GM12878 (cell line): Measurements from ENCODE around the gene IFI6. TPM values are rescaled to one million over a fixed set of nuclear protein-coding genes. Genes with fewer than 3 reads are reported as not detected.

ENCODE experiments used
- ASH2L ChIP-seq: fragments of 300-600, 200-600 bp; sonication (generic); IDR thresholded peaks from 2 replicates; pipeline ENCODE4 v1.6.1; 2017; ENCODE audit warnings: low read depth, mild to moderate bottlenecking, borderline replicate concordance
- BRCA1 ChIP-seq: IDR thresholded peaks from 2 replicates; pipeline ENCODE4 v1.6.1; 2011; ENCODE audit warnings: low read depth, low read length, improper control_type of control experiment
- CHD2 ChIP-seq: IDR thresholded peaks from 2 replicates; pipeline ENCODE4 v1.6.1; 2011; ENCODE audit warnings: low read depth, low read length, improper control_type of control experiment, borderline replicate concordance
- ETV6 ChIP-seq, 2 experiments: fragments of 450-650 bp in 1 of 2; IDR thresholded peaks in 1 of 2; conservative IDR thresholded peaks in 1 of 2; 2 replicates each; pipeline ENCODE4 v1.6.1; 2014; ENCODE audit warnings: antibody characterized with exemption in 1 of 2, borderline replicate concordance in 1 of 2, low read depth in 1 of 2, mild to moderate bottlenecking in 1 of 2, moderate library complexity in 1 of 2
- IRF4 ChIP-seq: IDR thresholded peaks from 2 replicates; pipeline ENCODE4 v1.6.1; 2011; ENCODE audit warnings: low read depth, low read length
- JUNB ChIP-seq: IDR thresholded peaks from 2 replicates; pipeline ENCODE4 v1.6.1; 2016; ENCODE audit warnings: antibody characterized with exemption, mild to moderate bottlenecking
- KAT2A ChIP-seq: conservative IDR thresholded peaks from 2 replicates; pipeline ENCODE4 v1.6.1; 2011; ENCODE audit warnings: low read depth, low read length; ENCODE audit not compliant: control insufficient read depth
- MYC ChIP-seq: IDR thresholded peaks from 2 replicates; pipeline ENCODE4 v1.6.1; 2011; ENCODE audit warnings: mild to moderate bottlenecking, low read length, moderate library complexity, inconsistent platforms; ENCODE audit not compliant: insufficient read depth, insufficient replicate concordance, insufficient read length, severe bottlenecking
- NFIC ChIP-seq: IDR thresholded peaks from 2 replicates; pipeline ENCODE4 v1.6.1; 2012; ENCODE audit warnings: low read depth, mild to moderate bottlenecking, inconsistent platforms, low read length, moderate library complexity
- RAD51 ChIP-seq: fragments of 450-650 bp; IDR thresholded peaks from 2 replicates; pipeline ENCODE4 v1.6.1; 2016; ENCODE audit warnings: moderate library complexity, mild to moderate bottlenecking, inconsistent platforms
- RCOR1 ChIP-seq: conservative IDR thresholded peaks from 2 replicates; pipeline ENCODE4 v1.6.1; 2012; ENCODE audit warnings: low read depth, low read length, improper control_type of control experiment
- RFX5 ChIP-seq: IDR thresholded peaks from 2 replicates; pipeline ENCODE4 v1.6.1; 2011; ENCODE audit warnings: low read depth, low read length, improper control_type of control experiment
- RUNX3 ChIP-seq: IDR thresholded peaks from 2 replicates; pipeline ENCODE4 v1.6.1; 2012; ENCODE audit warnings: low read length, inconsistent platforms
- SIN3A ChIP-seq: IDR thresholded peaks from 2 replicates; pipeline ENCODE4 v1.6.1; 2012; ENCODE audit warnings: low read depth, low read length, improper control_type of control experiment
- SREBF1 ChIP-seq: IDR thresholded peaks from 2 replicates; pipeline ENCODE4 v1.6.1; 2012; ENCODE audit warnings: mild to moderate bottlenecking, low read length
- WRNIP1 ChIP-seq: IDR thresholded peaks from 2 replicates; pipeline ENCODE4 v1.6.1; 2011; ENCODE audit warnings: low read depth, low read length, improper control_type of control experiment, borderline replicate concordance
- YBX1 ChIP-seq: fragments of 450-650 bp; IDR thresholded peaks from 2 replicates; pipeline ENCODE4 v1.6.1; 2016; ENCODE audit warnings: antibody characterized with exemption
- ZBED1 ChIP-seq: IDR thresholded peaks from 2 replicates; pipeline ENCODE4 v1.6.1; 2016; ENCODE audit warnings: borderline replicate concordance
- ZSCAN29 ChIP-seq: fragments of 450-650 bp; IDR thresholded peaks from 2 replicates; pipeline ENCODE4 v1.6.1; 2017; ENCODE audit warnings: mild to moderate bottlenecking, moderate library complexity
- polyA plus RNA-seq, 11 experiments: library from polyadenylated mRNA; depleted of rRNA in 4 of 11; unstranded in 6 of 11; stranded (reverse) in 5 of 11; fragments of >200 nt; fragmentation: Nextera tagmentation in 4 of 11; fragmentation: Illumina TruSeq in 1 of 11; extraction: Ambion mirVana in 4 of 11; extraction: Trizol in 1 of 11; gene quantifications; 1 replicate in 1 of 11; 2 replicates in 10 of 11; pipeline versions ENCODE4 v1.2.1 to v1.2.3, GENCODE V29; 2011 to 2016; ENCODE audit warnings: inconsistent platforms in 2 of 11, missing spikeins in 2 of 11, low read depth in 1 of 11
- total RNA-seq, 4 experiments: library from RNA; depleted of rRNA in 3 of 4; stranded (reverse); fragments of >200 nt in 3 of 4; fragmentation: Illumina TruSeq in 1 of 4; extraction: Trizol in 1 of 4; gene quantifications; 2 replicates each; pipeline versions ENCODE4 v1.2.1 to v1.2.3, GENCODE V29; 2013 to 2021
- TF ChIP-seq, protein P1 (sequence below): fragments of 450-650 bp; formaldehyde crosslinking; IDR thresholded peaks from 2 replicates; pipeline ENCODE4 v1.4.0; 2020; ENCODE audit warnings: mild to moderate bottlenecking, moderate library complexity
- TF ChIP-seq, protein P2 (sequence below): fragments of 450-650 bp; IDR thresholded peaks from 2 replicates; pipeline ENCODE4 v1.6.1; 2017; ENCODE audit warnings: mild to moderate bottlenecking, moderate library complexity
- TF ChIP-seq, protein P3 (sequence below): fragments of 450-650 bp; IDR thresholded peaks from 2 replicates; pipeline ENCODE4 v1.6.1; 2014; ENCODE audit warnings: mild to moderate bottlenecking

Gene IFI6
- total and polyA plus RNA-seq, 10 of the 15 experiments (the other 5 are each of a cell fraction or from before 2014, with no cell fraction given) = 5.6 to 123 (median 69.0) TPM

DNA sequence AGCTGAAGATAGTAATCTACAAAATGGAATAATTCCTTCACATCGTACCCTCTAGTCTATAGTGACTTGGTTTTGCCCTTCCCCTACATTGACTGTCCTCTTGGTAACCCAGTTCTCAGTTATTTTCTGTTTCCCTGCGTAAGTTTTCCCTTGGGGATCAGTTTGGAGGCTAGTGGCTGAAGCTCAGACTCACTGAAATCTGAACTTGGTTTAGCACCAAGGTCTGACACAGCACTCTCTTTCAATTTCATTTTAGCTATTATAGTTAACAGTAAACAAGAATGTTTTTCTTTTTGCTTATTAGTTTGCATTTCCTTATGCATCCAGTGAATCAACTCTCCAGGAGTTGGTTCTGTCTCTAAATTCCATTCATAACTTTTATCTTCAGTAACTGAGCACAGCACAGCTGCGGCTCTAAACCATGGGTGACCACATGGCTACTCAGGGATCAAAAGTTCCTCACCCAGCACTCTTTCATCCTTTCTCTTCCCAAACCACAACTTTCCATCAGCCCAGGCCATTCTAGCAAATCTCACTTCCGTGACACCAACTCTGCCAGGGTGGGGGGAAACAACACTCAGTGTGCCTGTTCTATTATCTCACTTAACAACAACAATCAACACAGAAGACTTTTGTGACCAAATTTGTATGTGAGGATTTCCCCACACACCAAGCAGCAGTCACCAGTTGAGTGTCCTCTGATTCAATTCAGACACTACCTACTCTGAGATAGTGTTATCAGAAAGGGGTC is 17.6 kb upstream of the IFI6 start (continued):
- TF ChIP-seq, protein P1, sequence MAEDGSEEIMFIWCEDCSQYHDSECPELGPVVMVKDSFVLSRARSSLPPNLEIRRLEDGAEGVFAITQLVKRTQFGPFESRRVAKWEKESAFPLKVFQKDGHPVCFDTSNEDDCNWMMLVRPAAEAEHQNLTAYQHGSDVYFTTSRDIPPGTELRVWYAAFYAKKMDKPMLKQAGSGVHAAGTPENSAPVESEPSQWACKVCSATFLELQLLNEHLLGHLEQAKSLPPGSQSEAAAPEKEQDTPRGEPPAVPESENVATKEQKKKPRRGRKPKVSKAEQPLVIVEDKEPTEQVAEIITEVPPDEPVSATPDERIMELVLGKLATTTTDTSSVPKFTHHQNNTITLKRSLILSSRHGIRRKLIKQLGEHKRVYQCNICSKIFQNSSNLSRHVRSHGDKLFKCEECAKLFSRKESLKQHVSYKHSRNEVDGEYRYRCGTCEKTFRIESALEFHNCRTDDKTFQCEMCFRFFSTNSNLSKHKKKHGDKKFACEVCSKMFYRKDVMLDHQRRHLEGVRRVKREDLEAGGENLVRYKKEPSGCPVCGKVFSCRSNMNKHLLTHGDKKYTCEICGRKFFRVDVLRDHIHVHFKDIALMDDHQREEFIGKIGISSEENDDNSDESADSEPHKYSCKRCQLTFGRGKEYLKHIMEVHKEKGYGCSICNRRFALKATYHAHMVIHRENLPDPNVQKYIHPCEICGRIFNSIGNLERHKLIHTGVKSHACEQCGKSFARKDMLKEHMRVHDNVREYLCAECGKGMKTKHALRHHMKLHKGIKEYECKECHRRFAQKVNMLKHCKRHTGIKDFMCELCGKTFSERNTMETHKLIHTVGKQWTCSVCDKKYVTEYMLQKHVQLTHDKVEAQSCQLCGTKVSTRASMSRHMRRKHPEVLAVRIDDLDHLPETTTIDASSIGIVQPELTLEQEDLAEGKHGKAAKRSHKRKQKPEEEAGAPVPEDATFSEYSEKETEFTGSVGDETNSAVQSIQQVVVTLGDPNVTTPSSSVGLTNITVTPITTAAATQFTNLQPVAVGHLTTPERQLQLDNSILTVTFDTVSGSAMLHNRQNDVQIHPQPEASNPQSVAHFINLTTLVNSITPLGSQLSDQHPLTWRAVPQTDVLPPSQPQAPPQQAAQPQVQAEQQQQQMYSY (CRISPR knock-in tag) = no peak
- no peak for TF ChIP-seq RAD51
- TF ChIP-seq, protein P2, sequence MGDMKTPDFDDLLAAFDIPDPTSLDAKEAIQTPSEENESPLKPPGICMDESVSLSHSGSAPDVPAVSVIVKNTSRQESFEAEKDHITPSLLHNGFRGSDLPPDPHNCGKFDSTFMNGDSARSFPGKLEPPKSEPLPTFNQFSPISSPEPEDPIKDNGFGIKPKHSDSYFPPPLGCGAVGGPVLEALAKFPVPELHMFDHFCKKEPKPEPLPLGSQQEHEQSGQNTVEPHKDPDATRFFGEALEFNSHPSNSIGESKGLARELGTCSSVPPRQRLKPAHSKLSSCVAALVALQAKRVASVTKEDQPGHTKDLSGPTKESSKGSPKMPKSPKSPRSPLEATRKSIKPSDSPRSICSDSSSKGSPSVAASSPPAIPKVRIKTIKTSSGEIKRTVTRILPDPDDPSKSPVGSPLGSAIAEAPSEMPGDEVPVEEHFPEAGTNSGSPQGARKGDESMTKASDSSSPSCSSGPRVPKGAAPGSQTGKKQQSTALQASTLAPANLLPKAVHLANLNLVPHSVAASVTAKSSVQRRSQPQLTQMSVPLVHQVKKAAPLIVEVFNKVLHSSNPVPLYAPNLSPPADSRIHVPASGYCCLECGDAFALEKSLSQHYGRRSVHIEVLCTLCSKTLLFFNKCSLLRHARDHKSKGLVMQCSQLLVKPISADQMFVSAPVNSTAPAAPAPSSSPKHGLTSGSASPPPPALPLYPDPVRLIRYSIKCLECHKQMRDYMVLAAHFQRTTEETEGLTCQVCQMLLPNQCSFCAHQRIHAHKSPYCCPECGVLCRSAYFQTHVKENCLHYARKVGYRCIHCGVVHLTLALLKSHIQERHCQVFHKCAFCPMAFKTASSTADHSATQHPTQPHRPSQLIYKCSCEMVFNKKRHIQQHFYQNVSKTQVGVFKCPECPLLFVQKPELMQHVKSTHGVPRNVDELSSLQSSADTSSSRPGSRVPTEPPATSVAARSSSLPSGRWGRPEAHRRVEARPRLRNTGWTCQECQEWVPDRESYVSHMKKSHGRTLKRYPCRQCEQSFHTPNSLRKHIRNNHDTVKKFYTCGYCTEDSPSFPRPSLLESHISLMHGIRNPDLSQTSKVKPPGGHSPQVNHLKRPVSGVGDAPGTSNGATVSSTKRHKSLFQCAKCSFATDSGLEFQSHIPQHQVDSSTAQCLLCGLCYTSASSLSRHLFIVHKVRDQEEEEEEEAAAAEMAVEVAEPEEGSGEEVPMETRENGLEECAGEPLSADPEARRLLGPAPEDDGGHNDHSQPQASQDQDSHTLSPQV = no peak
- TF ChIP-seq ETV6 (conservative IDR thresholded peaks at IDR 0.05 in 1 of 2, IDR thresholded peaks at IDR 0.05 in 1 of 2; ENCODE audit: borderline replicate concordance in 1 of 2, low read depth in 1 of 2) = 0 out of 4 replicates have a peak, but pooled peaks of 1 of the 2 experiments have one; percentile 33
- no peak for TF ChIP-seq BRCA1
- no peak for TF ChIP-seq RFX5
- TF ChIP-seq RCOR1 = no peak
- no peak for TF ChIP-seq IRF4
- no peak for TF ChIP-seq ZSCAN29
- TF ChIP-seq CHD2 = no peak
- TF ChIP-seq KAT2A = no peak
- peak; percentile 72 for TF ChIP-seq RUNX3
- TF ChIP-seq ASH2L = no peak
- TF ChIP-seq, protein P3, sequence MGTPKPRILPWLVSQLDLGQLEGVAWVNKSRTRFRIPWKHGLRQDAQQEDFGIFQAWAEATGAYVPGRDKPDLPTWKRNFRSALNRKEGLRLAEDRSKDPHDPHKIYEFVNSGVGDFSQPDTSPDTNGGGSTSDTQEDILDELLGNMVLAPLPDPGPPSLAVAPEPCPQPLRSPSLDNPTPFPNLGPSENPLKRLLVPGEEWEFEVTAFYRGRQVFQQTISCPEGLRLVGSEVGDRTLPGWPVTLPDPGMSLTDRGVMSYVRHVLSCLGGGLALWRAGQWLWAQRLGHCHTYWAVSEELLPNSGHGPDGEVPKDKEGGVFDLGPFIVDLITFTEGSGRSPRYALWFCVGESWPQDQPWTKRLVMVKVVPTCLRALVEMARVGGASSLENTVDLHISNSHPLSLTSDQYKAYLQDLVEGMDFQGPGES = no peak
- TF ChIP-seq SREBF1 = no peak
- TF ChIP-seq JUNB = peak; percentile 52; the same call in 1 of the 2 replicates
- no peak for TF ChIP-seq SIN3A
- TF ChIP-seq NFIC = 0 out of 2 replicates have a peak, but pooled peaks have one; percentile 46
- TF ChIP-seq WRNIP1 = no peak
- TF ChIP-seq MYC = no peak
- TF ChIP-seq YBX1 = no peak
- no peak for TF ChIP-seq ZBED1
